MM.1S (cell line): ENCODE data around the gene C1orf21.

Experiments used
- DNase-seq: peaks from one replicate; pipeline ENCODE4 v3.0.0-alpha.2; 2015
- H2AFZ ChIP-seq: fragments of 300-600 bp; sonication (generic); 2 replicates; pipeline ENCODE4 v1.6.0; 2016; ENCODE audit warnings: antibody characterized with exemption, low read length
- H3F3A ChIP-seq: fragments of 300-600 bp; sonication (generic); 2 replicates; pipeline ENCODE4 v1.6.1; 2016; ENCODE audit warnings: mild to moderate bottlenecking, antibody characterized with exemption, low read length, moderate library complexity, mixed read lengths; ENCODE audit not compliant: insufficient read depth
- H3K27ac ChIP-seq: fragments of 300-600 bp; sonication (generic); 2 replicates; pipeline ENCODE4 v1.5.1; 2016; ENCODE audit warnings: mild to moderate bottlenecking, low read length
- H3K27me3 ChIP-seq: fragments of 300-600 bp; sonication (generic); replicated peaks from 2 replicates; pipeline ENCODE4 v1.6.0; 2016; ENCODE audit warnings: low read length; ENCODE audit not compliant: insufficient read depth
- H3K36me3 ChIP-seq: fragments of 300-600 bp; sonication (generic); replicated peaks from 2 replicates; pipeline ENCODE4 v1.6.1; 2016; ENCODE audit warnings: mild to moderate bottlenecking, low read length, mixed read lengths; ENCODE audit not compliant: insufficient read depth
- H3K4me1 ChIP-seq: fragments of 300-600 bp; sonication (generic); 2 replicates; pipeline ENCODE4 v1.6.1; 2016; ENCODE audit warnings: low read length, mixed read lengths
- H3K4me2 ChIP-seq: fragments of 300-600 bp; sonication (generic); 2 replicates; pipeline ENCODE4 v1.6.0; 2016; ENCODE audit warnings: low read depth, low read length
- H3K4me3 ChIP-seq: fragments of 300-600 bp; sonication (generic); 2 replicates; pipeline ENCODE4 v1.5.1; 2016; ENCODE audit warnings: low read length, mixed read lengths
- H3K79me2 ChIP-seq: fragments of 300-600 bp; sonication (generic); 2 replicates; pipeline ENCODE4 v1.6.1; 2016; ENCODE audit warnings: mixed run types, low read length, mixed read lengths
- H3K9ac ChIP-seq: fragments of 300-600 bp; sonication (generic); 2 replicates; pipeline ENCODE4 v1.6.1; 2016; ENCODE audit warnings: low read length, mixed read lengths
- H3K9me2 ChIP-seq: fragments of 300-600 bp; sonication (generic); replicated peaks from 2 replicates; pipeline ENCODE4 v1.6.1; 2016; ENCODE audit warnings: mild to moderate bottlenecking, low read length, mixed read lengths; ENCODE audit not compliant: insufficient read depth
- H3K9me3 ChIP-seq: fragments of 300-600 bp; sonication (generic); replicated peaks from 2 replicates; pipeline ENCODE4 v1.6.1; 2016; ENCODE audit warnings: mild to moderate bottlenecking, low read length, mixed read lengths; ENCODE audit not compliant: insufficient read depth
- H4K20me1 ChIP-seq: fragments of 300-600 bp; sonication (generic); 2 replicates; pipeline ENCODE4 v1.6.1; 2016; ENCODE audit warnings: mild to moderate bottlenecking, low read length, moderate library complexity, mixed read lengths; ENCODE audit not compliant: insufficient read depth
- EZH2 ChIP-seq: fragments of 300-600 bp; sonication (generic); optimal IDR thresholded peaks from 2 replicates; pipeline ENCODE3; 2017; ENCODE audit warnings: low read depth, mild to moderate bottlenecking, antibody characterized with exemption, low read length, mixed read lengths
- EZH2phosphoT487 ChIP-seq: fragments of 300-600 bp; sonication (generic); IDR thresholded peaks from 2 replicates; pipeline ENCODE4 v1.6.1; 2018; ENCODE audit warnings: antibody characterized with exemption, low read length
- TF ChIP-seq, protein P1 (sequence below): fragments of 300-600 bp; sonication (generic); IDR thresholded peaks from 2 replicates; pipeline ENCODE4 v1.5.1; 2016; ENCODE audit warnings: antibody characterized with exemption, low read length, mixed read lengths

C1orf21 gene

DNA sequence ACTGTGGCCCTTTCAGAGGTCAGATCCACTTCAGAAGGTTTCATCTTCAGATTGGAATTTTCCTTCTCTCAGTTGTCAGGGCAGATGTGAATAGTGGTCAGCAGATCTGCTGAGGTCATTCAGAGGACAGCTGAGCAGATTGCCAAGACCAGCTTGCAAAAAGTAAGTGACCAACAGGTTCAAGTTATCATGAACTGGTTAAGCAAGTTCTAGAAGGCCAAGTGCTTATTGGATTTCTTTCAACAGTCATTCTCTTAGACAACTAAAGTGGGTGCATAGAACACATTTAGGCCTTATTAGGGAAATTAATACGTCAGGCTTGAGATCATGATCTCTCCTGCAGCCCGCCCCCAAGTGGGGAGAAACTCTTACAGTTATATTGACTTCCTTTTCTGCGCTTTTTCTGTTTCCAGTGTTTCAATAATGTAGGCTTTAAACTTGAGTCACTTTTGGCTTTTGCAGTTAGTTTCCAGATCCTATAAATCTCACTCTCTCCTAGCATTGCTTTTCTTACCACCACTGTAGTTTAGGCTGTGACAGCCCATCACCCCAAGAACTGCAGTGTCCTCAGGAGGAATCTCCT is 96.4 kb downstream of the C1orf21 start:
- Histone ChIP-seq H3K79me2 (peaks cover 36% of the 10 kb centered on the region), H3K9me3 (no peaks in the 10 kb centered on the region), H3K4me2 (0 out of 2 replicates have a peak overlapping the region, but pooled peaks have one; percentile 15), H3K27me3 (no peaks in the 10 kb centered on the region), H3K4me3 (no peak overlapping the region), H3K27ac (peak overlapping the region; percentile 3; the same call in 1 of the 2 replicates), H3K4me1 (peaks cover 28% of the 10 kb centered on the region), H2AFZ (no peak overlapping the region), H3K9me2 (no peaks in the 10 kb centered on the region), H3K9ac (no peak overlapping the region), H3F3A (no peaks in the 10 kb centered on the region), H3K36me3 (no peaks in the 10 kb centered on the region), H4K20me1 (no peaks in the 10 kb centered on the region)
- peak; percentile 57 for DNase-seq
- TF ChIP-seq EZH2phosphoT487 (no peak), EZH2 (no peak)
- TF ChIP-seq, protein P1, sequence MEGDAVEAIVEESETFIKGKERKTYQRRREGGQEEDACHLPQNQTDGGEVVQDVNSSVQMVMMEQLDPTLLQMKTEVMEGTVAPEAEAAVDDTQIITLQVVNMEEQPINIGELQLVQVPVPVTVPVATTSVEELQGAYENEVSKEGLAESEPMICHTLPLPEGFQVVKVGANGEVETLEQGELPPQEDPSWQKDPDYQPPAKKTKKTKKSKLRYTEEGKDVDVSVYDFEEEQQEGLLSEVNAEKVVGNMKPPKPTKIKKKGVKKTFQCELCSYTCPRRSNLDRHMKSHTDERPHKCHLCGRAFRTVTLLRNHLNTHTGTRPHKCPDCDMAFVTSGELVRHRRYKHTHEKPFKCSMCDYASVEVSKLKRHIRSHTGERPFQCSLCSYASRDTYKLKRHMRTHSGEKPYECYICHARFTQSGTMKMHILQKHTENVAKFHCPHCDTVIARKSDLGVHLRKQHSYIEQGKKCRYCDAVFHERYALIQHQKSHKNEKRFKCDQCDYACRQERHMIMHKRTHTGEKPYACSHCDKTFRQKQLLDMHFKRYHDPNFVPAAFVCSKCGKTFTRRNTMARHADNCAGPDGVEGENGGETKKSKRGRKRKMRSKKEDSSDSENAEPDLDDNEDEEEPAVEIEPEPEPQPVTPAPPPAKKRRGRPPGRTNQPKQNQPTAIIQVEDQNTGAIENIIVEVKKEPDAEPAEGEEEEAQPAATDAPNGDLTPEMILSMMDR, result no peak

DNA sequence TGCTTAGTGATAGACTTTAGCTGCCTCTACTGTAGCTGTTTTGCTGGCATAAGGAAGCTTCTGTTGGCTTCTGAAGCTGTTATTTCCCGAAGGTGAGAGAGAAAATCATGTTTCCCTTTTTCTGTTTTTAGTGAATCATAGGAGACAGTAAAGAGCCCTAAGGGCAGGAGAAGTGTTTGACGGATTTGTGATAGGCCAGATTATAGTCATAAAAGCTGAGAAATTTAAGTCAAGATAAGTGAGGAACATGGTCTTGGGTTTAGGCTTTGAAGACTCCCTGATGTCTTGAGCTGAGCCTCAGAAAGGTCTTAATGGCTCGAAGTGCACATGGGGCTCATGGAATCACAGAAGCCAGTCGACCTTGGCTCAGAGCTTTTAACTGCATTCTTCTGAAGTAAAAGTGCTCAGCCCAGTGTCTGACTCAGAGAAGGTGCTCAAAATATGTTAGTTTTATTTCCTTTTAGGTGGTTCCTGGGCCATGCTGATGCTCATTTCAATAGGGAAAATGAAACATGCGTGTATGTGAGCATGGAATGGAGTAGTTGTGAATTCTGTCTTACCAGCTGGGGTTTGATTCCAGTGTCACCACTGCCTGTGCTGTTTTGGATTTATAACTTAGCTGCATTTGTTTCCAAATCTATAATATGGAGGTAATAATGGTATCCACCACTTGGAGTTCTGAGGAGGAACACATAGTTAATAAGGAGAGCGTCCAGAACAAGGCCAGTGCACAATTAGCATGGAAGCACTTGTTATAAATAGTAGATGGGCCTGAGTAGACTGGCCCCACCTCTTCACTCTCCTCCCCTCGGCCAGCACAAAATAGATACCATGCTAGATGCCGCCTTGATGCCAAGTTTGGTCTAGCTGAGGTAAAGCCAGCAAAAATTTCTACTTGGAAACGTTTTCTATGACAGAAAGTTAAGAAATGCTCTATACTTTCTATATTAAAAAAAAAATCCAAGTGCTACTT is 99.2 kb downstream of the C1orf21 start:
- Histone ChIP-seq H3K9me3 (no peaks in the 10 kb centered on the region), H3K4me1 (peaks cover 38% of the 10 kb centered on the region), H3K9me2 (no peaks in the 10 kb centered on the region), H3F3A (no peaks in the 10 kb centered on the region), H3K79me2 (peaks cover 38% of the 10 kb centered on the region), H4K20me1 (no peaks in the 10 kb centered on the region), H3K4me2 (no peak overlapping the region), H3K4me3 (no peak overlapping the region), H2AFZ (no peak overlapping the region), H3K36me3 (no peaks in the 10 kb centered on the region), H3K9ac (no peak overlapping the region), H3K27ac (no peak overlapping the region), H3K27me3 (no peaks in the 10 kb centered on the region)
- TF ChIP-seq EZH2 (no peak), EZH2phosphoT487 (no peak)
- TF ChIP-seq, protein P1, result no peak
- DNase-seq, result no peak

DNA sequence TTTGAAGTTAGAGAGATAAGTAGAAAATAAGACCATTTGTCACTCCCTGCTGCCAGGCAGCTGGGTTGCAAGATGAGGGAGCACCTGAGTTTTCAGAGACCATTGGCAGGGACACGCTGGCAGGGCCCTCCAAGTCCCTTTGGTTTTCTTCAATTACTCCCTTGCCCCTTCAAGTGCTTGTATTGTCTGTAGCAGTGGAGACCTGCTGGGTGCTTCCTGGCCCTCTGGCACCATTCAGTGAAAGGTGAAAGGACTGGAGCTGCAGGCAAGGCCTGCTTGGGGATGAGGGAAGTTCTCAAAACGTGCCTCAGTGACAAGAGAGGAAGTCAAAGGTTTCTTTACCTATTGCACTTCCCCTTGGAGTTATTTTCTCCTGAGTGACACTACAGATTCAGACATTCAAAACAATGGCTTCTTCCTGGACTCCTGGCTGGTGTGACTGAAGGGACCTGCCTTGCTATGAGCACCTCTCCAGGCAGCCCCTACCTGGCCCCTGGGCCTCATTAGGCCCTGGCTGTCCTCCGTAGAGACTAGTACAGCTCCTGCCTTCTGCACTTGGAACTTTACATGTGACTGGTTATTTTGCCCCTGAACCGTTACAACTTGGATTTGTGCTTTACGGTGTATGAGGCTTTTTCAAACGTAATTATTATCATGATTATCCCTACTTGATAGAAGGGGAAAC is 100.1 kb downstream of the C1orf21 start:
- Histone ChIP-seq H3K4me2 (no peak overlapping the region), H3K79me2 (peaks cover 38% of the 10 kb centered on the region), H3K36me3 (no peaks in the 10 kb centered on the region), H3K27me3 (no peaks in the 10 kb centered on the region), H3F3A (peaks cover 5% of the 10 kb centered on the region; the same call in 1 of the 2 replicates), H3K9me2 (no peaks in the 10 kb centered on the region), H3K27ac (no peak overlapping the region), H4K20me1 (no peaks in the 10 kb centered on the region), H2AFZ (no peak overlapping the region), H3K9ac (no peak overlapping the region), H3K4me3 (no peak overlapping the region), H3K4me1 (peaks cover 40% of the 10 kb centered on the region), H3K9me3 (no peaks in the 10 kb centered on the region)
- no peak for DNase-seq
- TF ChIP-seq EZH2 (no peak), EZH2phosphoT487 (no peak)
- TF ChIP-seq, protein P1, result no peak
